Retinal pigment epithelial cell (primary cell): Measurements from ENCODE around the gene OGFOD2.
A peak's percentile ranks its signal among the peaks of the same experiment; 100 is the strongest.

Experiments used
- DNase-seq: peaks from one replicate; pipeline ENCODE4 v3.0.0-alpha.2; 2010; ENCODE audit warnings: low read depth
- H3K4me3 ChIP-seq: 2 replicates; pipeline ENCODE4 v1.5.1; 2011; ENCODE audit warnings: mild to moderate bottlenecking, low read length, control low read depth, moderate library complexity
- TF ChIP-seq, protein P1 (sequence below): conservative IDR thresholded peaks from 2 replicates; pipeline ENCODE4 v1.5.1; 2011; ENCODE audit warnings: low read depth, low read length, control low read depth, inconsistent platforms

The OGFOD2 gene

GRCh38 chr12:122974892-122975789, at the start of gene OGFOD2:
OGFOD2 (plus strand) TSS chr12:122975244; CDS start chr12:122975252, 8 bp downstream.
- TF ChIP-seq, protein P1, sequence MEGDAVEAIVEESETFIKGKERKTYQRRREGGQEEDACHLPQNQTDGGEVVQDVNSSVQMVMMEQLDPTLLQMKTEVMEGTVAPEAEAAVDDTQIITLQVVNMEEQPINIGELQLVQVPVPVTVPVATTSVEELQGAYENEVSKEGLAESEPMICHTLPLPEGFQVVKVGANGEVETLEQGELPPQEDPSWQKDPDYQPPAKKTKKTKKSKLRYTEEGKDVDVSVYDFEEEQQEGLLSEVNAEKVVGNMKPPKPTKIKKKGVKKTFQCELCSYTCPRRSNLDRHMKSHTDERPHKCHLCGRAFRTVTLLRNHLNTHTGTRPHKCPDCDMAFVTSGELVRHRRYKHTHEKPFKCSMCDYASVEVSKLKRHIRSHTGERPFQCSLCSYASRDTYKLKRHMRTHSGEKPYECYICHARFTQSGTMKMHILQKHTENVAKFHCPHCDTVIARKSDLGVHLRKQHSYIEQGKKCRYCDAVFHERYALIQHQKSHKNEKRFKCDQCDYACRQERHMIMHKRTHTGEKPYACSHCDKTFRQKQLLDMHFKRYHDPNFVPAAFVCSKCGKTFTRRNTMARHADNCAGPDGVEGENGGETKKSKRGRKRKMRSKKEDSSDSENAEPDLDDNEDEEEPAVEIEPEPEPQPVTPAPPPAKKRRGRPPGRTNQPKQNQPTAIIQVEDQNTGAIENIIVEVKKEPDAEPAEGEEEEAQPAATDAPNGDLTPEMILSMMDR, result no peak
- peak; percentile 66 for DNase-seq
- peak within 1 kb of the TSS; percentile 98 for H3K4me3 ChIP-seq

DNA sequence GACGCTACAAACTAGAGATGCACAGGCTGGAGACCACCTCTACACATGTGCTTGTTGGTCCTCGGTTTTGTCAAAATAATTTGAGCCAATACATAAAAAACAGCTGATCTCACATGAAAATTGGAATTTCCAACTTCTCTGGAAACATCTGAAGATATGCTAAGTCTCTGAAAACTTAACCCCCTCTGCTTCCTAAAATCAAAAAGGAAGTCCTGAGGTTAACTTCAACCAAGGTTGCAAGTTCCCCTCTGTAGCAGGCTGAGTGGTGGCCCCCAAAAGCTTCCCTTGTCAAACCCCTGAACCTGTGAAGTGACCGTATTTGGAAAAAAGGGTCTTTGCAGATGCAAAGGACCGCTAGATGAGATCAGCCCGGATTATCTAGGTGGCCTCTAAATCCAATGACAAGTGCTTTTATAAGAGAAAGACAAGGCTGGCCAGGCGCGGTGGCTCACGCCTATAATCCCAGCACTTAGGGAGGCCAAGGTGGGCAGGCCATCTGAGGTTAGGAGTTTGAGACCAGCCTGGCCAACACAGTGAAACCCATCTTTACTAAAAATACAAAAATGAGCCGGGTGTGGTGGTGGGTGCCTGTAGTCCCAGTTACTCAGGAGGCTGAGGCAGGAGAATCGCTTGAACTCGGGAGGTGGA, 47.2 kb upstream of the OGFOD2 start:
- H3K4me3 ChIP-seq, result no peak overlapping the region
- TF ChIP-seq, protein P1, result no peak
- no peak for DNase-seq

- H3K4me3 ChIP-seq, result no peak overlapping the region
- DNase-seq, result no peak
- TF ChIP-seq, protein P1, result no peak
Measured at GRCh38 chr12:122928404-122929147, 46.5 kb upstream of the OGFOD2 start.

GRCh38 chr12:122929148-122929538, 45.9 kb upstream of the OGFOD2 start:
- TF ChIP-seq, protein P1, result no peak
- DNase-seq, result no peak
- no peak overlapping the region for H3K4me3 ChIP-seq

DNA sequence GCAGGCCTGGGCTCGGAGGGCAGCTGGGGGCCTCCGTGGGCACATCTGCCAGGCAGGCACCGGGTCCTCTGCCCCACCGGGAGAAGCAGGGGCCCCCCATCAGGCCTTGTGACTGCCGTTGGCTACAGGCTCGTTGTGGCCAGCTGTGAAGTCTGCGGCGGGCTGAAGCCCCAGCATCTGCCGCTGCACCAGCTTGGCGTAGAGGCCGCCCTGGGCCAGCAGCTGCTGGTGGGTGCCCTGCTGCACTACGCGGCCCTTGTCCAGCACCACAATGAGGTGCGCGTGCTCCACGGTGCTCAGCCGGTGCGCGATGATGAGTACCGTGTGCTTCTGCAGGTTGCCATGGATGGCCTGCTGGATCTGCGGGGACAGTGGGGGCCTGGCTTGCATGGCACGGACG, 45.2 kb upstream of the OGFOD2 start:
- DNase-seq, result no peak
- H3K4me3 ChIP-seq, result no peak overlapping the region
- TF ChIP-seq, protein P1, result no peak

GRCh38 chr12:122932207-122932606, 42.8 kb upstream of the OGFOD2 start:
- no peak for DNase-seq
- TF ChIP-seq, protein P1, result no peak
- no peak overlapping the region for H3K4me3 ChIP-seq
